ENCODE data around the gene LDLRAP1.
A peak's percentile ranks its signal among the peaks of the same experiment; 100 is the strongest.
"Not testable (repeated sequence)": the region's sequence is repeated elsewhere in the genome, so short reads cannot be mapped to it uniquely, and the experiment has no call there.

LDLRAP1 gene

GRCh38 chr1:25579292-25580252, 36.2 kb downstream of the LDLRAP1 start:
- no peak for DNase-seq

GRCh38 chr1:25580927-25581326, 37.5 kb downstream of the LDLRAP1 start:
- no peak for DNase-seq

- DNase-seq: no peak
These were observed 38.4 kb downstream of the LDLRAP1 start for GRCh38 chr1:25581764-25582163.

- DNase-seq: no peak
These were observed 40.3 kb downstream of the LDLRAP1 start for GRCh38 chr1:25583519-25584370.

GRCh38 chr1:25586181-25586588, 42.8 kb downstream of the LDLRAP1 start:
- DNase-seq: no peak

GRCh38 chr1:25587290-25587689, 43.9 kb downstream of the LDLRAP1 start:
- no peak for DNase-seq

GRCh38 chr1:25588224-25588623, 44.8 kb downstream of the LDLRAP1 start:
- DNase-seq: not testable (repeated sequence)

- not testable (repeated sequence) for DNase-seq
These were observed 45.4 kb downstream of the LDLRAP1 start for GRCh38 chr1:25588786-25589185.

GRCh38 chr1:25590096-25590824, 46.9 kb downstream of the LDLRAP1 start:
- DNase-seq: no peak

- no peak for DNase-seq
These were observed 50.5 kb downstream of the LDLRAP1 start for GRCh38 chr1:25593861-25594260.

- no peak for DNase-seq
These were observed 51.6 kb downstream of the LDLRAP1 start for GRCh38 chr1:25594971-25595370.

GRCh38 chr1:25596641-25597040, 53.2 kb downstream of the LDLRAP1 start:
- DNase-seq: not testable (repeated sequence)

GRCh38 chr1:25598879-25599278, 55.5 kb downstream of the LDLRAP1 start:
- DNase-seq: no peak

- no peak for DNase-seq
These were observed 56.7 kb downstream of the LDLRAP1 start for GRCh38 chr1:25599969-25600610.

GRCh38 chr1:25600971-25601699, 57.7 kb downstream of the LDLRAP1 start:
- not testable (repeated sequence) for DNase-seq

GRCh38 chr1:25603779-25604538, 60.6 kb downstream of the LDLRAP1 start:
- DNase-seq: not testable (repeated sequence)

- no peak for DNase-seq
These were observed 63.7 kb downstream of the LDLRAP1 start for GRCh38 chr1:25607123-25607522.

- DNase-seq: peak; percentile 65
These were observed 65.2 kb downstream of the LDLRAP1 start for GRCh38 chr1:25608488-25609178.

GRCh38 chr1:25609921-25610320, 66.5 kb downstream of the LDLRAP1 start:
- no peak for DNase-seq
